HCEC 1CT (cell line): ENCODE measurements around the gene PCTP.

ENCODE experiments used
- DNase-seq: peaks from one replicate; pipeline ENCODE4 v3.0.0-alpha.2; 2017

PCTP gene

GRCh38 chr17:55750750-55751657 is at the start of gene PCTP:
Gene PCTP (plus strand): TSS chr17:55751051. CDS start chr17:55751104, 53 bp downstream.
- peak; percentile 95 for DNase-seq

- no peak for DNase-seq
These were observed 48.7 kb upstream of the PCTP start for GRCh38 chr17:55702150-55702549.

- no peak for DNase-seq
These were observed 46.5 kb upstream of the PCTP start for GRCh38 chr17:55704401-55704800.

GRCh38 chr17:55705847-55706246 is 45.0 kb upstream of the PCTP start:
- no peak for DNase-seq

GRCh38 chr17:55706808-55707773 is 43.8 kb upstream of the PCTP start:
- DNase-seq: no peak

GRCh38 chr17:55708175-55708974 is 42.5 kb upstream of the PCTP start:
- no peak for DNase-seq

- no peak for DNase-seq
These were observed 41.4 kb upstream of the PCTP start for GRCh38 chr17:55709440-55709839.

GRCh38 chr17:55709984-55710383 is 40.9 kb upstream of the PCTP start:
- DNase-seq: no peak

- DNase-seq: peak; percentile 26
These were observed 40.4 kb upstream of the PCTP start for GRCh38 chr17:55710410-55710809.

- no peak for DNase-seq
These were observed 39.9 kb upstream of the PCTP start for GRCh38 chr17:55710829-55711496.

GRCh38 chr17:55717432-55717831 is 33.4 kb upstream of the PCTP start:
- no peak for DNase-seq

GRCh38 chr17:55717898-55718735 is 32.7 kb upstream of the PCTP start:
- peak; percentile 45 for DNase-seq

- no peak for DNase-seq
These were observed 29.7 kb upstream of the PCTP start for GRCh38 chr17:55720919-55721836.

GRCh38 chr17:55722016-55722736 is 28.7 kb upstream of the PCTP start:
- DNase-seq: no peak

- peak; percentile 64 for DNase-seq
These were observed 27.9 kb upstream of the PCTP start, which contains the start of gene TMEM100 for GRCh38 chr17:55722742-55723487. Gene TMEM100 (minus strand): TSS chr17:55722864. CDS start chr17:55721070, 1,794 bp downstream.

GRCh38 chr17:55723488-55723848 is 27.4 kb upstream of the PCTP start:
- no peak for DNase-seq

GRCh38 chr17:55726440-55726839 is 24.4 kb upstream of the PCTP start:
- DNase-seq: peak; percentile 89

- no peak for DNase-seq
These were observed 23.6 kb upstream of the PCTP start for GRCh38 chr17:55727275-55727674.
